SK-N-SH treated with all-trans-retinoic acid at 6 μM for 48 hours (cell line): ENCODE data around the gene RRAS.

ENCODE experiments used
- ATAC-seq: fragments of 200-7000 bp; cut with Tn5 transposase; 3 replicates; pipeline ENCODE4 v1.9.1; 2020; ENCODE audit warnings: mild to moderate bottlenecking, moderate library complexity
- ARNTL ChIP-seq: fragments of 450-650 bp; formaldehyde crosslinking; IDR thresholded peaks from 2 replicates; pipeline ENCODE4 v1.5.0; 2020; ENCODE audit warnings: low read depth, mild to moderate bottlenecking, moderate library complexity, borderline replicate concordance
- BACH2 ChIP-seq: fragments of 250-450 bp; sonication (Bioruptor Pico); IDR thresholded peaks from 2 replicates; pipeline ENCODE4 v1.9.0; 2021; ENCODE audit warnings: mild to moderate bottlenecking, borderline replicate concordance
- CREB5 ChIP-seq: fragments of 250-450 bp; sonication (Bioruptor Pico); IDR thresholded peaks from 2 replicates; pipeline ENCODE4 v1.5.1; 2020; ENCODE audit warnings: low read depth, mild to moderate bottlenecking, moderate library complexity
- CSDC2 ChIP-seq: fragments of 250-450 bp; sonication (Bioruptor Pico); IDR thresholded peaks from 2 replicates; pipeline ENCODE4 v1.5.0; 2020; ENCODE audit warnings: mild to moderate bottlenecking, moderate library complexity
- CSRNP3 ChIP-seq: fragments of 250-450 bp; sonication (Bioruptor Pico); IDR thresholded peaks from 2 replicates; pipeline ENCODE4 v1.5.1; 2021; ENCODE audit warnings: mild to moderate bottlenecking, moderate library complexity
- GLIS3 ChIP-seq: fragments of 250-450 bp; sonication (Bioruptor Pico); IDR thresholded peaks from 2 replicates; pipeline ENCODE4 v1.5.0; 2020; ENCODE audit warnings: mild to moderate bottlenecking, moderate library complexity
- ISL1 ChIP-seq: fragments of 250-450 bp; sonication (Bioruptor Pico); IDR thresholded peaks from 2 replicates; pipeline ENCODE4 v2.1.2; 2022; ENCODE audit warnings: mild to moderate bottlenecking, moderate library complexity
- OSR1 ChIP-seq: fragments of 250-450 bp; sonication (Bioruptor Pico); IDR thresholded peaks from 2 replicates; pipeline ENCODE4 v1.8.0; 2022; ENCODE audit warnings: moderate library complexity, mild to moderate bottlenecking, inconsistent platforms
- PATZ1 ChIP-seq: fragments of 250-450 bp; sonication (Bioruptor Pico); IDR thresholded peaks from 2 replicates; pipeline ENCODE4 v1.8.0; 2020; ENCODE audit warnings: mild to moderate bottlenecking, moderate library complexity, borderline replicate concordance
- POU6F1 ChIP-seq: fragments of 250-450 bp; sonication (Bioruptor Pico); IDR thresholded peaks from 2 replicates; pipeline ENCODE4 v1.8.0; 2021; ENCODE audit warnings: low read depth, mild to moderate bottlenecking, moderate library complexity, borderline replicate concordance
- PPARA ChIP-seq: fragments of 250-450 bp; sonication (Bioruptor Pico); IDR thresholded peaks from 2 replicates; pipeline ENCODE4 v1.5.0; 2020; ENCODE audit warnings: mild to moderate bottlenecking, borderline replicate concordance
- RARB ChIP-seq: fragments of 250-450 bp; sonication (Bioruptor Pico); IDR thresholded peaks from 2 replicates; pipeline ENCODE4 v1.8.0; 2021; ENCODE audit warnings: mild to moderate bottlenecking, moderate library complexity
- SNAI2 ChIP-seq: fragments of 250-450 bp; sonication (Bioruptor Pico); IDR thresholded peaks from 2 replicates; pipeline ENCODE4 v1.5.0; 2020; ENCODE audit warnings: mild to moderate bottlenecking, moderate library complexity
- TCF4 ChIP-seq: fragments of 250-450 bp; sonication (Bioruptor Pico); IDR thresholded peaks from 2 replicates; pipeline ENCODE4 v1.8.0; 2021; ENCODE audit warnings: mild to moderate bottlenecking, moderate library complexity, borderline replicate concordance
- TOX ChIP-seq: fragments of 250-450 bp; sonication (Bioruptor Pico); IDR thresholded peaks from 2 replicates; pipeline ENCODE4 v1.8.0; 2021; ENCODE audit warnings: mild to moderate bottlenecking, moderate library complexity, borderline replicate concordance
- TSHZ2 ChIP-seq: fragments of 250-450 bp; sonication (Bioruptor Pico); IDR thresholded peaks from 2 replicates; pipeline ENCODE4 v1.5.0; 2020; ENCODE audit warnings: mild to moderate bottlenecking, moderate library complexity
- ZC3H10 ChIP-seq: fragments of 250-450 bp; sonication (Bioruptor Pico); IDR thresholded peaks from 2 replicates; pipeline ENCODE4 v1.5.1; 2021; ENCODE audit warnings: mild to moderate bottlenecking, moderate library complexity
- ZFP3 ChIP-seq: fragments of 250-450 bp; sonication (Bioruptor Pico); IDR thresholded peaks from 2 replicates; pipeline ENCODE4 v1.5.0; 2020; ENCODE audit warnings: mild to moderate bottlenecking, moderate library complexity
- ZFP30 ChIP-seq: fragments of 450-650 bp; formaldehyde crosslinking; IDR thresholded peaks from 2 replicates; pipeline ENCODE4 v1.5.0; 2022; ENCODE audit warnings: mild to moderate bottlenecking, moderate library complexity
- ZNF70 ChIP-seq: fragments of 450-650 bp; formaldehyde crosslinking; IDR thresholded peaks from 2 replicates; pipeline ENCODE4 v1.5.0; 2020; ENCODE audit warnings: mild to moderate bottlenecking, moderate library complexity
- ZNF8 ChIP-seq: fragments of 450-650 bp; formaldehyde crosslinking; IDR thresholded peaks from 2 replicates; pipeline ENCODE4 v1.5.0; 2020; ENCODE audit warnings: mild to moderate bottlenecking, moderate library complexity

The RRAS gene

GRCh38 chr19:49684983-49685553 lies 45.1 kb upstream of the RRAS start:
- no peak for TF ChIP-seq OSR1 (CRISPR knock-in tag)
- TF ChIP-seq PATZ1 (CRISPR knock-in tag) = no peak
- TF ChIP-seq ZFP30 = no peak
- TF ChIP-seq ARNTL (CRISPR knock-in tag) = no peak

GRCh38 chr19:49684251-49684982 lies 44.5 kb upstream of the RRAS start:
- ATAC-seq = peak; percentile 32
- TF ChIP-seq ZNF8 (CRISPR knock-in tag) (no peak), BACH2 (CRISPR knock-in tag) (no peak), POU6F1 (CRISPR knock-in tag) (no peak), ZNF70 (no peak), CSDC2 (CRISPR knock-in tag) (no peak), TOX (CRISPR knock-in tag) (no peak), OSR1 (CRISPR knock-in tag) (no peak), ZC3H10 (no peak), RARB (CRISPR knock-in tag) (no peak), ZFP3 (CRISPR knock-in tag) (no peak), SNAI2 (CRISPR knock-in tag) (no peak), CREB5 (CRISPR knock-in tag) (no peak), GLIS3 (CRISPR knock-in tag) (no peak), PPARA (CRISPR knock-in tag) (no peak), TCF4 (CRISPR knock-in tag) (no peak), ARNTL (CRISPR knock-in tag) (no peak), ISL1 (CRISPR knock-in tag) (no peak)

More at GRCh38 chr19:49684983-49685553, 45.1 kb upstream of the RRAS start:
- no peak for ATAC-seq

GRCh38 chr19:49683814-49684250 lies 43.9 kb upstream of the RRAS start:
- no peak for ATAC-seq
- TF ChIP-seq CSDC2 (CRISPR knock-in tag) (no peak), TSHZ2 (CRISPR knock-in tag) (no peak), GLIS3 (CRISPR knock-in tag) (no peak), CSRNP3 (CRISPR knock-in tag) (no peak), ZNF70 (no peak), ZC3H10 (no peak)
